ENCODE data around the gene KRTAP19-1. TPM values are rescaled to one million over a fixed set of nuclear protein-coding genes. Genes with fewer than 3 reads are reported as not detected.
A peak's percentile ranks its signal among the peaks of the same experiment; 100 is the strongest.

The KRTAP19-1 gene
- total and polyA plus RNA-seq, 8 donors, result not detected

- H3K9me3 ChIP-seq, result no peaks in the 10 kb centered on the region
- DNase-seq, result peak in 1 of 4 donors; percentile 10
- no peaks in the 10 kb centered on the region for H3K36me3 ChIP-seq
- no peak overlapping the region for H3K27ac ChIP-seq
- no peaks in the 10 kb centered on the region for H3K27me3 ChIP-seq
- no peaks in the 10 kb centered on the region for H3K4me1 ChIP-seq
- TF ChIP-seq CTCF (IDR thresholded peaks at IDR 0.05), result peak; percentile 47 to 50
- intact Hi-C loops (cut with DNase I), result no loop called here
- peak; percentile 86 for ATAC-seq
- H3K4me3 ChIP-seq, result no peak overlapping the region
These were observed 46.0 kb downstream of the KRTAP19-1 start for GRCh38 chr21:30434033-30434631.

- DNase-seq (peak in 1 of 4 donors; percentile 30), ATAC-seq (no peak)
- Histone ChIP-seq H3K36me3 (no peaks in the 10 kb centered on the region), H3K4me3 (no peak within 1 kb of the TSS), H3K27ac (no peak within 1 kb of the TSS), H3K4me1 (no peaks in the 10 kb centered on the region), H3K27me3 (no peaks in the 10 kb centered on the region), H3K9me3 (no peaks in the 10 kb centered on the region)
- intact Hi-C loops (cut with DNase I), result no loop called here
- TF ChIP-seq CTCF (IDR thresholded peaks at IDR 0.05), result no peak
These were observed 50.0 kb downstream of the KRTAP19-1 start, which contains the start of gene KRTAP13-4 for GRCh38 chr21:30430170-30430655. Gene KRTAP13-4, plus strand, starts transcription at chr21:30430220. Its CDS starts 56 bp downstream, at chr21:30430276.

Other genes with a start within 250 kb of the KRTAP19-1 start
- not detected for gene KRTAP24-1, start 197.4 kb downstream of the KRTAP19-1 start, total RNA-seq
- gene KRTAP24-1, start 197.4 kb downstream of the KRTAP19-1 start, polyA plus RNA-seq (ENCODE audit: insufficient read length in 6 of 6), result not detected
- gene KRTAP25-1, start 190.9 kb downstream of the KRTAP19-1 start, total RNA-seq, result not detected
- not detected for gene KRTAP25-1, start 190.9 kb downstream of the KRTAP19-1 start, polyA plus RNA-seq (ENCODE audit: insufficient read length in 6 of 6)
- gene KRTAP26-1, start 160.1 kb downstream of the KRTAP19-1 start, total RNA-seq, result not detected
- not detected for gene KRTAP26-1, start 160.1 kb downstream of the KRTAP19-1 start, polyA plus RNA-seq (ENCODE audit: insufficient read length in 6 of 6)
- gene KRTAP27-1, start 142.7 kb downstream of the KRTAP19-1 start, total RNA-seq, result not detected
- not detected for gene KRTAP27-1, start 142.7 kb downstream of the KRTAP19-1 start, polyA plus RNA-seq (ENCODE audit: insufficient read length in 6 of 6)
- gene KRTAP23-1, start 131.8 kb downstream of the KRTAP19-1 start, total RNA-seq, result not detected
- not detected for gene KRTAP23-1, start 131.8 kb downstream of the KRTAP19-1 start, polyA plus RNA-seq (ENCODE audit: insufficient read length in 6 of 6)
- not detected for gene KRTAP13-2, start 108.1 kb downstream of the KRTAP19-1 start, total RNA-seq
- not detected for gene KRTAP13-2, start 108.1 kb downstream of the KRTAP19-1 start, polyA plus RNA-seq (ENCODE audit: insufficient read length in 6 of 6)
- not detected for gene KRTAP13-1, start 84.3 kb downstream of the KRTAP19-1 start, total RNA-seq
- not detected for gene KRTAP13-1, start 84.3 kb downstream of the KRTAP19-1 start, polyA plus RNA-seq (ENCODE audit: insufficient read length in 6 of 6)
- not detected for gene KRTAP13-3, start 54.4 kb downstream of the KRTAP19-1 start, total RNA-seq
- not detected for gene KRTAP13-3, start 54.4 kb downstream of the KRTAP19-1 start, polyA plus RNA-seq (ENCODE audit: insufficient read length in 6 of 6)
- not detected for gene KRTAP13-4, start 50.1 kb downstream of the KRTAP19-1 start, total RNA-seq
- not detected for gene KRTAP13-4, start 50.1 kb downstream of the KRTAP19-1 start, polyA plus RNA-seq (ENCODE audit: insufficient read length in 6 of 6)
- not detected for gene KRTAP15-1, start 40.1 kb downstream of the KRTAP19-1 start, total RNA-seq
- not detected for gene KRTAP15-1, start 40.1 kb downstream of the KRTAP19-1 start, polyA plus RNA-seq (ENCODE audit: insufficient read length in 6 of 6)
- not detected for gene KRTAP19-2, start 7.1 kb upstream of the KRTAP19-1 start, total RNA-seq
- gene KRTAP19-2, start 7.1 kb upstream of the KRTAP19-1 start, polyA plus RNA-seq (ENCODE audit: insufficient read length in 6 of 6), result not detected
- gene KRTAP19-3, start 11.6 kb upstream of the KRTAP19-1 start, total RNA-seq, result not detected
- gene KRTAP19-3, start 11.6 kb upstream of the KRTAP19-1 start, polyA plus RNA-seq (ENCODE audit: insufficient read length in 6 of 6), result not detected
- not detected for gene KRTAP19-4, start 16.8 kb upstream of the KRTAP19-1 start, total RNA-seq
- gene KRTAP19-4, start 16.8 kb upstream of the KRTAP19-1 start, polyA plus RNA-seq (ENCODE audit: insufficient read length in 6 of 6), result not detected
- gene KRTAP19-5, start 21.8 kb upstream of the KRTAP19-1 start, total RNA-seq, result not detected
- not detected for gene KRTAP19-5, start 21.8 kb upstream of the KRTAP19-1 start, polyA plus RNA-seq (ENCODE audit: insufficient read length in 6 of 6)
- gene KRTAP19-6, start 61.5 kb upstream of the KRTAP19-1 start, total RNA-seq, result not detected
- not detected for gene KRTAP19-6, start 61.5 kb upstream of the KRTAP19-1 start, polyA plus RNA-seq (ENCODE audit: insufficient read length in 6 of 6)
- not detected for gene KRTAP19-7, start 80.9 kb upstream of the KRTAP19-1 start, total RNA-seq
- gene KRTAP19-7, start 80.9 kb upstream of the KRTAP19-1 start, polyA plus RNA-seq (ENCODE audit: insufficient read length in 6 of 6), result not detected
- not detected for gene KRTAP22-2, start 110.0 kb upstream of the KRTAP19-1 start, total RNA-seq
- not detected for gene KRTAP22-2, start 110.0 kb upstream of the KRTAP19-1 start, polyA plus RNA-seq (ENCODE audit: insufficient read length in 6 of 6)
- not detected for gene KRTAP6-3, start 112.1 kb upstream of the KRTAP19-1 start, total RNA-seq
- gene KRTAP6-3, start 112.1 kb upstream of the KRTAP19-1 start, polyA plus RNA-seq (ENCODE audit: insufficient read length in 6 of 6), result not detected
- gene KRTAP6-2, start 118.5 kb upstream of the KRTAP19-1 start, total RNA-seq, result not detected
- not detected for gene KRTAP6-2, start 118.5 kb upstream of the KRTAP19-1 start, polyA plus RNA-seq (ENCODE audit: insufficient read length in 6 of 6)
- gene KRTAP22-1, start 120.7 kb upstream of the KRTAP19-1 start, total RNA-seq, result not detected
- not detected for gene KRTAP22-1, start 120.7 kb upstream of the KRTAP19-1 start, polyA plus RNA-seq (ENCODE audit: insufficient read length in 6 of 6)
- not detected for gene KRTAP6-1, start 133.6 kb upstream of the KRTAP19-1 start, total RNA-seq
- gene KRTAP6-1, start 133.6 kb upstream of the KRTAP19-1 start, polyA plus RNA-seq (ENCODE audit: insufficient read length in 6 of 6), result not detected
- gene KRTAP20-1, start 136.1 kb upstream of the KRTAP19-1 start, total RNA-seq, result not detected
- not detected for gene KRTAP20-1, start 136.1 kb upstream of the KRTAP19-1 start, polyA plus RNA-seq (ENCODE audit: insufficient read length in 6 of 6)
- not detected for gene KRTAP20-4, start 140.3 kb upstream of the KRTAP19-1 start, total RNA-seq
- gene KRTAP20-4, start 140.3 kb upstream of the KRTAP19-1 start, polyA plus RNA-seq (ENCODE audit: insufficient read length in 6 of 6), result not detected
- gene KRTAP20-2, start 154.8 kb upstream of the KRTAP19-1 start, total RNA-seq, result not detected
- not detected for gene KRTAP20-2, start 154.8 kb upstream of the KRTAP19-1 start, polyA plus RNA-seq (ENCODE audit: insufficient read length in 6 of 6)
- gene KRTAP20-3, start 162.5 kb upstream of the KRTAP19-1 start, total RNA-seq, result not detected
- gene KRTAP20-3, start 162.5 kb upstream of the KRTAP19-1 start, polyA plus RNA-seq (ENCODE audit: insufficient read length in 6 of 6), result not detected
- gene KRTAP21-3, start 238.4 kb upstream of the KRTAP19-1 start, total RNA-seq, result not detected
- not detected for gene KRTAP21-3, start 238.4 kb upstream of the KRTAP19-1 start, polyA plus RNA-seq (ENCODE audit: insufficient read length in 6 of 6)